Naive thymus-derived CD4-positive, alpha-beta T cell (primary cell): ENCODE measurements around the gene NDUFB5. TPM values are rescaled to one million over a fixed set of nuclear protein-coding genes. Genes with fewer than 3 reads are reported as not detected.

ENCODE experiments used
- ATAC-seq: fragments of 150-1000 bp; cut with Tn5 transposase; 2 replicates; pipeline ENCODE4 v1.10.0; 2021; ENCODE audit warnings: mild to moderate bottlenecking, moderate library complexity
- CTCF ChIA-PET: fragments of 350-600 bp; sonication (Branson Sonifier 250); formaldehyde crosslinking; loops from one replicate; lab custom pipeline; 2021; ENCODE audit warnings: antibody characterized with exemption; lab: Charles Lee
- POLR2A ChIA-PET: fragments of 350-600 bp; sonication (Branson Sonifier 250); formaldehyde crosslinking; loops from one replicate; lab custom pipeline; 2021; ENCODE audit warnings: antibody characterized with exemption, inconsistent platforms; lab: Charles Lee
- DNase-seq, 9 donors: peaks; one replicate each; pipeline versions ENCODE4 v3.0.0 to v3.0.0-alpha.2; 2020 to 2022; ENCODE audit warnings: mixed read lengths in 1 of 9
- H3K27ac ChIP-seq: one replicate; pipeline ENCODE4 v1.7.0; 2013; ENCODE audit warnings: mild to moderate bottlenecking, low read depth, low read length, moderate library complexity
- H3K27me3 ChIP-seq, 2 donors: one replicate each; pipeline ENCODE4 v1.7.0; 2013; ENCODE audit warnings: low read length in 2 of 2, mild to moderate bottlenecking in 2 of 2, moderate library complexity in 2 of 2; ENCODE audit not compliant: control insufficient read depth in 2 of 2, insufficient read depth in 2 of 2
- H3K36me3 ChIP-seq, 3 experiments: 1 replicate in 2 of 3; 2 replicates in 1 of 3; pipeline ENCODE4 v1.7.0; 2013; ENCODE audit warnings: low read length in 3 of 3, mild to moderate bottlenecking in 3 of 3, moderate library complexity in 1 of 3; ENCODE audit not compliant: insufficient read depth in 3 of 3, control insufficient read depth in 2 of 3
- H3K4me1 ChIP-seq, 2 donors: one replicate each; pipeline ENCODE4 v1.7.0; 2013; ENCODE audit warnings: low read length in 2 of 2, mild to moderate bottlenecking in 2 of 2, moderate library complexity in 1 of 2; ENCODE audit not compliant: control insufficient read depth in 2 of 2, insufficient read depth in 2 of 2
- H3K4me3 ChIP-seq: 2 replicates; pipeline ENCODE4 v1.7.0; 2013; ENCODE audit warnings: mild to moderate bottlenecking, low read length
- H3K9me3 ChIP-seq, 3 experiments: 1 replicate in 2 of 3; 2 replicates in 1 of 3; pipeline ENCODE4 v1.7.0; 2013; ENCODE audit warnings: low read length in 3 of 3; ENCODE audit not compliant: control insufficient read depth in 2 of 3
- H3K27ac Mint-ChIP-seq, 9 donors: one replicate each; pipeline ENCODE4 v1.8.0; 2020 to 2022; ENCODE audit warnings: mixed read lengths in 9 of 9, mild to moderate bottlenecking in 8 of 9, moderate library complexity in 5 of 9, inconsistent platforms in 2 of 9
- H3K27me3 Mint-ChIP-seq, 5 donors: one replicate each; pipeline ENCODE4 v1.8.0; 2021 to 2022; ENCODE audit warnings: mixed read lengths in 5 of 5, mild to moderate bottlenecking in 1 of 5
- H3K36me3 Mint-ChIP-seq, 5 donors: one replicate each; pipeline ENCODE4 v1.8.0; 2020 to 2022; ENCODE audit warnings: mixed read lengths in 5 of 5, mild to moderate bottlenecking in 3 of 5, inconsistent platforms in 1 of 5
- H3K4me1 Mint-ChIP-seq, 7 donors: one replicate each; pipeline ENCODE4 v1.8.0; 2020 to 2022; ENCODE audit warnings: mixed read lengths in 7 of 7, mild to moderate bottlenecking in 3 of 7, inconsistent platforms in 1 of 7
- H3K4me3 Mint-ChIP-seq, 10 donors: one replicate each; pipeline ENCODE4 v1.8.0; 2020 to 2022; ENCODE audit warnings: mild to moderate bottlenecking in 10 of 10, mixed read lengths in 10 of 10, moderate library complexity in 6 of 10, inconsistent platforms in 2 of 10
- H3K9me3 Mint-ChIP-seq, 11 donors: one replicate each; pipeline ENCODE4 v1.8.0; 2020 to 2022; ENCODE audit warnings: mixed read lengths in 11 of 11, mild to moderate bottlenecking in 4 of 11, inconsistent platforms in 1 of 11, moderate library complexity in 1 of 11
- intact Hi-C, 2 donors: fragments of 100-400 bp; cut with micrococcal nuclease; formaldehyde crosslinking; loops; one replicate each; pipeline ENCODE4 v1.15.1; 2023
- polyA plus RNA-seq, 2 donors: library from polyadenylated mRNA; unstranded; fragments of 300-500 nt; fragmentation: Illumina TruSeq; gene quantifications; one replicate each; pipeline ENCODE4 v1.2.3, GENCODE V29; 2021
- total RNA-seq, 6 experiments: library from RNA in 5 of 6; stranded (reverse) in 5 of 6; gene quantifications; 1 replicate in 5 of 6; 2 replicates in 1 of 6; pipeline ENCODE4 v1.2.3 and lab custom pipeline; 2021 to 2026

Gene NDUFB5
- total and polyA plus RNA-seq, 7 experiments from 2014 or later = 33.4 to 105 (median 62.8) TPM

DNA sequence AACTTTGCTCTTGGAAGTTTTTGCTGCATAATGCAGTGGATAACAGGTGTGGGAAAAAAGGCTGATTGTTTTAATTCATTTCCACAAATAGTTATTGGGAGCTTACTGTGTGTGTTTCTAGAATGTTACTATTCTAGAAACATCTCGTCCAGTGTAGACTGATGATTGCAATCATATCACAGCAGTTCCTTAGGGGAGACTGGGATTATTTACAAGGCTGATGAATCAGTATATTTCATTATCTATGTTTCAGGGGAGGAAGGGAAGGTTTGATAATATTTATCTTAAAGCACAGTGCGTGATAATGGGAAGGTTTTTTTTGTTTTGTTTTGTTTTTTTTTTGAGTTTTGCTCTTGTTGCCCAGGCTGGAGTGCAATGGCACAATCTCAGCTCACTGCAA, 50.6 kb downstream of the NDUFB5 start:
- Mint-ChIP-seq H3K4me1 (peaks cover 20 to 67% (median 46%) of the 10 kb centered on the region in 7 donors), H3K27ac (no peak overlapping the region), H3K9me3 (peaks cover 0 to 1% (median 0%) of the 10 kb centered on the region in 11 donors), H3K4me3 (peak overlapping the region in 9 of 10 donors; percentile 20 to 96 (median 56)), H3K27me3 (peaks cover 0 to 19% (median 0%) of the 10 kb centered on the region in 5 donors), H3K36me3 (peaks cover 0 to 14% (median 9%) of the 10 kb centered on the region in 5 donors)
- ATAC-seq (no peak), DNase-seq (no peak)
- ChIA-PET CTCF (no interaction called here), POLR2A (no interaction called here)
- Histone ChIP-seq H3K9me3 (no peaks in the 10 kb centered on the region), H3K4me3 (no peak overlapping the region), H3K27ac (no peak overlapping the region), H3K4me1 (peaks cover 0 to 7% of the 10 kb centered on the region in 2 donors), H3K36me3 (peaks cover 0 to 4% (median 0%) of the 10 kb centered on the region in 3 experiments), H3K27me3 (no peaks in the 10 kb centered on the region)
- intact Hi-C loops = loop anchor here (10.0 kb wide), 2 partner anchors 170 to 290 kb away; no protein-coding TSS in a partner anchor

DNA sequence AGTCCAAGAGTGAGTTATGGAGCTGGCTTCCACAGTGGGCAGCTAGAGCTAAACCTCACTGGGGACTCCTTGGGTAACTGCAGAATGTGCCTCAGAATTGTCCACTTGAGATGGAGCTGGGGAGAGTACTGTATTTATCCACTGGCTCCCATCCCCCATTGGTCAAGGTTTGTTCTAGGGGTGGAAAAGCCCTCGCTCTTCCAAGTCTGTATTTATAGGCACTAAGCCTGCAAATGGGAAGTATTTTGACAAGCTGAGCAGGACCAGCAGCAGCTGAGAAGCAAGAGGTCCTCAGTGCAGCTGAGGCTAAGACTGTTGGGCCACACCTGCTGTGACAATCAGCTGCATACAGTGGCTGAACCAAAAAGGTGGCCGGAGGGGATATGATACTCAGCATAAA, 54.0 kb downstream of the NDUFB5 start:
- Histone ChIP-seq H3K9me3 (no peaks in the 10 kb centered on the region), H3K4me3 (no peak overlapping the region), H3K27me3 (no peaks in the 10 kb centered on the region), H3K4me1 (peaks cover 0 to 7% of the 10 kb centered on the region in 2 donors), H3K36me3 (no peaks in the 10 kb centered on the region), H3K27ac (no peak overlapping the region)
- H3K27ac Mint-ChIP-seq = no peak overlapping the region
- no peaks in the 10 kb centered on the region for H3K27me3 Mint-ChIP-seq
- H3K4me1 Mint-ChIP-seq = peaks cover 12 to 64% (median 45%) of the 10 kb centered on the region in 7 donors
- ChIA-PET POLR2A (no interaction called here), CTCF (no interaction called here)
- H3K9me3 Mint-ChIP-seq = no peaks in the 10 kb centered on the region
- no peak overlapping the region for H3K4me3 Mint-ChIP-seq
- ATAC-seq = no peak
- H3K36me3 Mint-ChIP-seq = peaks cover 0 to 15% (median 10%) of the 10 kb centered on the region in 5 donors
- no peak for DNase-seq
- intact Hi-C loops = loop anchor here (10.0 kb wide), 2 partner anchors 166 to 286 kb away; no protein-coding TSS in a partner anchor

DNA sequence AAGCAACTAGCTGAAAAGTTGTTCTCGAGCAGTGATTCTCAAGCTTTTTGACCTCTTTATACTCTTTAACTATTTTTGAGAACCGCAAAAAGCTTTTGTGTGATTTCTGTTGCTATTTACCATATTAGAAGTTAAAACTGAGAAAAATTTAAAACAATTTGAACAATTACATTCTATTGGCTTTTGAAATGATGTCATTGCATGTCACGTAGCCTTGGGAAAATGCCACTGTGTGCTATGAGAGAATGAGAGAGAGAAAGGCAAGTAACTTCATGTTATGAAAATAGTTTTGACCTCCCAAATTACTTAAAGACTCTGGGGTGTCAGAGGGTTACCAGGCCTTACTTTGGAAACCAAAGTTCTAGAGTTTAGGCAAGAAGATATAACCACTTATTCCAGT, 56.3 kb downstream of the NDUFB5 start:
- H3K4me3 Mint-ChIP-seq = no peak overlapping the region
- Histone ChIP-seq H3K27ac (no peak overlapping the region), H3K36me3 (no peaks in the 10 kb centered on the region), H3K27me3 (no peaks in the 10 kb centered on the region), H3K4me3 (no peak overlapping the region), H3K4me1 (no peaks in the 10 kb centered on the region), H3K9me3 (no peaks in the 10 kb centered on the region)
- no peaks in the 10 kb centered on the region for H3K9me3 Mint-ChIP-seq
- DNase-seq (no peak), ATAC-seq (no peak)
- no peak overlapping the region for H3K27ac Mint-ChIP-seq
- ChIA-PET CTCF (interaction anchor here (1.4 kb wide), 1 partner anchor 11 kb away, joined by 9 read pairs; no protein-coding TSS in a partner anchor), POLR2A (no interaction called here)
- H3K27me3 Mint-ChIP-seq = no peaks in the 10 kb centered on the region
- peaks cover 0 to 24% (median 7%) of the 10 kb centered on the region in 5 donors for H3K36me3 Mint-ChIP-seq
- intact Hi-C loops = no loop called here
- H3K4me1 Mint-ChIP-seq = peaks cover 1 to 54% (median 38%) of the 10 kb centered on the region in 7 donors

DNA sequence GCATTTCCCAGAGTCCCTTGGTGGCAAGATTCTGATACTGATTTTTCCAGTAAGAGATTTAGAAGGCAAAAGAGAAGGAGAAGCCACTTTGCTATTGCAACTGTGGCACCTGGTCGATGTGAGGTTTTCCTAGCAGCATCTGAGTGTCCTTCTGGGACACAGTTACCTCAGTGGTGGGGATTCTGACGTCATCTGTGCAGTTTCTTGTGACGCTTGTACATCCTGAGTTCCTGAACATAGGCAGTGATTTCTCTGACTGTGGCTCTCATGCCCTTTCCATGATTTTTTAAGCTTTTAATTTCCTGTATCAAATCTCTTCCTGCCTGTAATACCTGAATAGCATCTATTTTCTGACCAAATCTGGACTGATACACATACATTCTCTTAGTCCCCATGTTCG, 57.2 kb downstream of the NDUFB5 start:
- ChIA-PET POLR2A (interaction anchor here (0.7 kb wide), 1 partner anchor 33 kb away, joined by 3 read pairs; no protein-coding TSS in a partner anchor), CTCF (interaction anchor here (1.4 kb wide), 2 partner anchors 11 to 12 kb away, joined by 3 to 9 read pairs; no protein-coding TSS in a partner anchor)
- Histone ChIP-seq H3K36me3 (no peaks in the 10 kb centered on the region), H3K4me3 (no peak overlapping the region), H3K4me1 (no peaks in the 10 kb centered on the region), H3K9me3 (no peaks in the 10 kb centered on the region), H3K27me3 (no peaks in the 10 kb centered on the region), H3K27ac (no peak overlapping the region)
- DNase-seq (no peak), ATAC-seq (no peak)
- intact Hi-C loops = no loop called here
- peaks cover 3 to 55% (median 31%) of the 10 kb centered on the region in 7 donors for H3K4me1 Mint-ChIP-seq
- no peak overlapping the region for H3K27ac Mint-ChIP-seq
- H3K27me3 Mint-ChIP-seq = no peaks in the 10 kb centered on the region
- no peak overlapping the region for H3K4me3 Mint-ChIP-seq
- H3K36me3 Mint-ChIP-seq = peaks cover 0 to 22% (median 1%) of the 10 kb centered on the region in 5 donors
- H3K9me3 Mint-ChIP-seq = no peaks in the 10 kb centered on the region

DNA sequence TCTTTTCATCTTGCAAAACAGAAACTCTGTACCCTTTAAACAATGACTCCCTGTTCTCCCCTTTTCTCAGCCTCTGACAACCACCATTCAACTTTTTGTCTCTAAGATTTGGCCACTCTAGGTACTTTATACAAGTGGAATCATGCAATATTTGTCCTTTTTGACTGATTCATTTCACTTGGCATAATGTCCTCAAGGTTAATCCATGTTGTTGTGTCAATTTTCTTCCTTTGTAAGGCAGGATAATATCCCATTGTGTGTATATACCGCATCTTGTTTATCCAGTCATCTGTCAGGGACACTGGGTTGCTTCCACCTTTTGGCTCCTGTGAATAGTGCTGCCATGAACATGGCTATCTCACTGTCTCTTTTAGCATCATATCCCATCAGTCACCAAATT, 58.5 kb downstream of the NDUFB5 start:
- Histone ChIP-seq H3K27me3 (no peaks in the 10 kb centered on the region), H3K27ac (no peak overlapping the region), H3K4me1 (no peaks in the 10 kb centered on the region), H3K9me3 (no peaks in the 10 kb centered on the region), H3K4me3 (no peak overlapping the region), H3K36me3 (no peaks in the 10 kb centered on the region)
- Mint-ChIP-seq H3K4me1 (peaks cover 3 to 54% (median 30%) of the 10 kb centered on the region in 7 donors), H3K27me3 (no peaks in the 10 kb centered on the region), H3K27ac (no peak overlapping the region), H3K9me3 (no peaks in the 10 kb centered on the region), H3K4me3 (no peak overlapping the region), H3K36me3 (peaks cover 0 to 20% (median 0%) of the 10 kb centered on the region in 5 donors)
- DNase-seq (no peak), ATAC-seq (no peak)
- ChIA-PET POLR2A (no interaction called here), CTCF (interaction anchor here (1.4 kb wide), 1 partner anchor 13 kb away, joined by 3 read pairs; no protein-coding TSS in a partner anchor)
- intact Hi-C loops = no loop called here

DNA sequence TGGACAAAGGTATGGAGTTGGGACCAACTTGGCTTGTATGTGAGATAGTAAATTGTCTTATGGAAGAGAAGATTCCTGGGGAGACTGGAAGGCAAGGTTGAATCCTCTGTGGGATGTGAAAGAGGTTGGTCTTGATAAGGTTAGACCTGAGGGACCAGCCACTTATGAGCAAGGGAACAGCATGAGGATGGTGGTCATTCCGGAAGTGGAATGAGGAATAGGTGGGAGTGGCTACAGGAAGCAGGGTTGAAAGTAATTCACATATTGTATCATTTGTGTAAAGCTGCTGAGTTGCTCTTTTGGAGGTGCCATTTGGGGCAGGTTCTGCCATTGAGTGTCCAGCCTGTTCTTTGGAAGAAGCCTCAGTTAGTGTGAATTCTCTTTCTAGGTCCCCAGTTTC, 61.4 kb downstream of the NDUFB5 start:
- peaks cover 0 to 20% (median 0%) of the 10 kb centered on the region in 5 donors for H3K36me3 Mint-ChIP-seq
- no peaks in the 10 kb centered on the region for H3K27me3 Mint-ChIP-seq
- intact Hi-C loops = no loop called here
- H3K4me3 ChIP-seq = no peak overlapping the region
- H3K27ac ChIP-seq = no peak overlapping the region
- H3K4me1 Mint-ChIP-seq = peaks cover 3 to 34% (median 28%) of the 10 kb centered on the region in 7 donors
- H3K27ac Mint-ChIP-seq = no peak overlapping the region
- ChIA-PET POLR2A (no interaction called here), CTCF (interaction anchor here (0.6 kb wide), 1 partner anchor 19 kb away, joined by 9 read pairs; no protein-coding TSS in a partner anchor)
- no peak overlapping the region for H3K4me3 Mint-ChIP-seq
- no peak for DNase-seq
- H3K36me3 ChIP-seq = no peaks in the 10 kb centered on the region
- H3K9me3 Mint-ChIP-seq = no peaks in the 10 kb centered on the region
- no peaks in the 10 kb centered on the region for H3K9me3 ChIP-seq
- H3K27me3 ChIP-seq = no peaks in the 10 kb centered on the region
- H3K4me1 ChIP-seq = no peaks in the 10 kb centered on the region
- ATAC-seq = no peak
